Activated CD4-positive, alpha-beta T cell treated with anti-CD3 and anti-CD28 coated beads, Interleukin-2, amount 50 U/mL, for 16 hours (primary cell): ENCODE data around the gene LDLRAD4.
A peak's percentile ranks its signal among the peaks of the same experiment; 100 is the strongest.
"Not testable (repeated sequence)": the region's sequence is repeated elsewhere in the genome, so short reads cannot be mapped to it uniquely, and the experiment has no call there.

ENCODE experiments used
- DNase-seq: peaks from one replicate; pipeline ENCODE4 v3.0.0-alpha.2; 2020

LDLRAD4 gene

DNA sequence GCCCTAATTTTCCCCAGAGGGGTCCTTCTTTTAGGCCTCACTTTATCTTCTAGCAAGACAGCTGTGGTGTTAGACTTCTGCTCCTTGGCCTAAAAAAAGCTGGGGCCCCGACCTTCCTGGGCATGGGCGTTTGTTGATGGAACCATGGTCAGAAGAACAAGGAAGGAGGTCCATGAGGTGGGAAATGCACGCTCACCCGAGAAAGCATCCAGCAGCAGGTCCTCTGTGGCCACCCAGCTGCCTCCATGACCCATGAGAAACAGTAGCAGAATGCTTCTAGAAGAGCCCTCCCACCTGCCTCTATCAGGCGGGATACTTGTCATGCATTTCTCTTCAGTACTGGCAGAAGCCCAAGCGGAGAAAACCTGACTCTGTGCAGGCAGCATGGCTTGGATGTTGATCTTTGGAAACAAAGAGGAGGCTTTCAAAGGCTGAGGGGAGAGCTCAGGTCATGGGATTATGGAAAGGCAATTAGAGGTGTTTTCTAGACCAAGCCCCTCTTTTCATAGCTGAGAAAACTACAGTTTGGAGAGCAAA is 258.7 kb downstream of the LDLRAD4 start:
- no peak for DNase-seq

DNA sequence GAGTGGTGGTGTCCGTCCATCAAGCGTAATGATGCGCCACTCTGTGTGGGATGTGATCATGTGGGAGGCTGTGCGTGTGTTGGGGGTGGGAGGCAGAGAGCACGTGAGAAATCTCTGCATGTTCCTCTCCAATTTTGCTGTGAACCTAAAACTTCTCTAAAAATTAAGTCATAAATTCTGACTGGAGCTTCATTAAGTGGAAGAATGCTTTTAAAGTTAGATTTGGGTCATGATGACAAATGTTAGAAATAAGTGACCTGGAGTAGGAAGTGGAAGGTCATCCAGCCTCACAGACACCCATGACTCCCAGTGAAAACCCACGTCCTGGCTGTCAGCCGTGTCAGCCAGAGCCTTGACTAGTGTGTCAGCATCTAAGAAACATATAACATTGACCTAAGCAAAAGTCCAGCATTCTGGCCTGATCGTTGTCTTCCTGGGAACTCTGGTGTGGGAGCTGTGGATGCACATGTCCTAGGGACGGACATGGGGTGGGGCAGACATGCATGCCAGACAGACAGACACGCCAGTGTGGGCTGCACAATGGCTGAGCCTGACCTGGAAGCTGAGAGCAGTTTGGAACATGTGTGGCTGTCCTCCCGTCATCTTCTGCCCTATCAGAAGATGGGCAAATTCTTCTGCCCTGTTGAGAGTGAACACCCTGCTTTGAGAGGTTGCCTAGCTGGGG is 262.2 kb downstream of the LDLRAD4 start:
- no peak for DNase-seq

DNA sequence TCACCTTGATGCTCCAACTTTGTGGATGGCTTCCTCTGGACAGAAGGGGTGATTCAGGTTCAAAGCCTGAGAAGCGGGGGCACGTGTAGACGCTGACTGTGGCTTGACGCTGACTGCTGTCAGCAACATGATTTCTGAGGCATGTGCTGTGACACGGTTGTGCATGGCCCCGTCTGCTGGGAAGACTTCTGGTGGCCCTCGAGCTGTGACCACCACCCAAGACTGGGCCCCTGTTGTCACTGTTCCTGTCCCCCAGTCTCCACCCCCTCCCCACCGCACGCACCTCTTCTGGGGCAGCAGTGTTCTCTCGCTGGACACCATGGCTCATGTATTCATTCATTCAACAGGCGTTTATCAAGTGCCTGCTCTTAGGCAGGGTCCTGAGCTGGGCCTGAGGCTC is 262.8 kb downstream of the LDLRAD4 start:
- DNase-seq, result no peak

DNA sequence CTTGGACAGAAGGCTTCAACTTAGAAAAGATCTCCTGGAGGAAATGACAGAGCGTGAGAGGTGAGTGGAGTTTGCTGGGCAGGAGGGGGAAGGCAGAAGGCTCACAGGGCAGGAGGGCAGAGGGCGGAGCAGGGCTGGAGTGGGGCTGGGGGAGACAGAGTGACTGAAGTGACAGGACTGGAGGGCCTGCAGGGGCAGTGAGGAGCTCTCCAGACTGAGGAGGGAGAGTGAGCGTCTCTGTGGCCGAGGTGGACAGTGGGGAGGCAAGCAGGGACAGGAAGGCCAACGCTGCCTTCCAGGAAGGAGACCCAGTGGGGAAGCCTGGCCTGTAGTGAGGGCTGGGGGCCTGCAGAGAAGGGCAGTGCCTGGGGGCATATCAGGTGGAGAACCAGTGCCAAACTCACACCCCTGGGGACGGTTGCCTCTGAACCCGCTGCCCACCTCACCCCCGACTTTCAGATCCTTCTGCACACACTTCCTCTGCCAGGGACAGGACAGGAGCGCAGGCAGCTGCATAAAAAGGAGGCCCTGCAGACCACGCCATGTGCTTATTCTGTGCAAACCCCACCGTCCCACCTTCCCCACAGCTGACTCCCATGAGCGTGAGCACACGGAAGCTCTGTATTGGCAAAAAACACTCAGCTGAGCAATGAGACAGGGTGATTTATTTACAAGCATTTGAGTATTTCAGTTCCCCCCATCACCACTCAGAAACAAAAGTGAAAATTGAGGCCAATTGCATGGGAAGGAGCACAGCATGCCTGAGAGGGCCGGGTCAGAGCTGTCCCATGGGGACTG is 263.5 kb downstream of the LDLRAD4 start:
- DNase-seq, result no peak

DNA sequence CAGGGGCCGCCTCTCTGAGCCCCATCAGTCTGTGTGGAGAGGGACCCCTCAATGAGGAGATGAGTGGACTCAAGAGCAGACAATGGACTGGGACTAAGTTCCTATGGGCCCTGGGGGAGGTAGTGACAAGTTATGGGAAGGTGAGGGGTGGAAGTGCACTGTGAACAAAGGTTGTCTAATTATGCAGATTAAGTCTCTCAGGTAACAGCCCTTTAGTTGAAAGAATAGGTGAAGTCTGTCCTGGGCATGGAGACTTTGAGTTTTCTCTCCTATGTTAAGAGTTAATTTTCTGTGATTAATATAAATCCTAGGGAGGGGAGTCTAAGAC is 264.0 kb downstream of the LDLRAD4 start:
- no peak for DNase-seq

DNA sequence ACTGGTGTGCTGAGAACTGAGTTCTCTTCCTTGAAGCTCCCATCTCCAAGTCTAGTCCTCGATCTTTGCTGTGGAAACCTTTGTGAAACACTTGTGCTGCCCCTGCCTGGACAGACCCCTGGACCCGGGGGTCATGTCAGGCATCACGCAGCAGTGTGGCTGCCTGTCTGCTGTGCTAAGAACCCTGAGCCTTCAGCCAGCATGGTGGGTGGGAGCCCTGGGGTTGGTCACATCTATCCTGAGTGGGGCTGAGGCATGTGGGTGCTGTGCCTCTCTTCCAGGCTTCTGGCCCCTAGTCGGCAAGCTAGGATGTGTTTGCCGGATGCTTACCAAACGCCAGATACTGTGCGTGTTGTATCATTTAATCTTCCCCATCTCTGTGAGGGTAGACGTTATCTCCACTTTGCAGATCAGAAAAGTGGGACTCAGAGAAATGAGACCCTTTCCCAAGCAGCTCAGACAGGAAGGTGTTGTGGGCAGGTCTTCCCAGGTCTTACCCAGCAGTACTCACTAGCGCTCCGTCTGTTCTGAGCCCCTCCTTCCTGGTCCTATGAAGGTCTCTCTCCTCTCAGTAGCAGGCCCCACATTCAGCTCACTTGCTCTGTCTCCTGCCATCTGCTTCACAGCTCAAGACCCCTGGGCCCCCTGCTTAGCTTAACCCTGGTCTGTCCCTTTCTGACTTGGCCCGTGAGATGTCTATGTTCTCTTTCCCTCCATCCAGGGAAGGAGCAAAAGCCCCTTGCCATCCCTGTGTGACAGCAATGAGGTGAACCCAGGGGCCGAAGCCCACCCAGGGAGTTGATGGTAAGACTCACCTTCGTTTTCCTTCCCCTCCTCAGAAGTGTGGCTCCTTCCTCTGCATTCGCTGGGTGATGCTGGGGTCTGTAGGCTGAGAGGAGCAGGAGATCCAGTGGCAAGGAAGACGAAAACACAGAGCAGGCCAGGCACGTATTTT is 265.0 kb downstream of the LDLRAD4 start:
- DNase-seq, result no peak

DNA sequence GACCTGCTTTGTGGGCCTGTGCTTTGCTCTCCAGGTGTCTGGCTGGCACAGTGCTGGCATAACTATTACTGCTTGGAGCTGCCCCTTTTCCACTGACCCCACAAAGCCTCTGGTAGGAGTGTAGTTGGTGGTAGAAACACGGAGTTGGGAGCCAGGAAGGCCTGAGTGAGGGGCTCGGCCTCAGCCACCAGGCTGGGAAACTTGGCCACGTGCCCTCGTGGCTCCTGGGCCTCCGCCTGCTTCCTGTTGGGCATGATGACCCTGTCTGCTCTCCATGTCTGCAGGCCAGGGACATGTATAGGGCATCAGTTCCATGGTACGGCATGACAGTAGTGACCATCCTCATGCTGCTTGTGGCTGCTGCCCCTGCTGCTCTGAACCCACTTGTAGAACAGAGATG is 266.6 kb downstream of the LDLRAD4 start:
- DNase-seq, result no peak

DNA sequence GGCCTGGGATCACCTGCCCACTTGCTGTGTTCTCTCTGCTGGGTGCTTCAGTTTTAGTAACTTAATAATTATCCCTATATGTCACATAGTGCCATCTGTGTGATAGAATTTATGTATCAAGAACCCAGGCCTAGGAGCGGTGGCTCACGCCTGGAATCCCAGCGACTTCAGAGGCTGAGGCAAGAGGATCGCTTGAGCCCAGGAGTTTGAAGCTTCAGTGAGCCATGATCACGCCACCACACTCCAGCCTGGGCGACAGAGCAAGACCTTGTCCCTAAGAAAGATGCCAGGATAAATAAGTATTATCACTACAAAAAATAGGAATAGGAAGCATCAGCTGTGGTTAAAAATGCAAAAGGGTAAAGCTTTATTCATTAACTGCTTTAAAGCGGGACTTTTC is 267.0 kb downstream of the LDLRAD4 start:
- DNase-seq, result no peak

DNA sequence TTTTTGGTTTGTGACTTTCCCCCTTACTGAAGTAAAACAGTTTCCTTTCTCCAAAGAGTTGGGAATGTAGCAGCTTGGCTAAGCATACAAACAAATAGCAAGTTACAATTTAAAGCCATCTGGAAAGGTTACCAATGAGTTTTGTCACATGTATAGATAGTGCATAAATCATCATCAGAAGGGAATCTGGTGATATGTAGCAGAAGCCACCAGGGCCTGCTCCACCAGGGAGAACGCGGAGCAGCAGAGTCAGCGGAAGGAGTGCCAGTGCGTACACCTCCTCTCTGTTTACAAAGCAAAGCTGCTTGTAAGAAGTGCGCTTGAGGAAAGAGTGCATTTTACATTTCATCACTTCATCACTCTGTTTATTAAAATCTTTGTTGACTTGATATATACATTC is 267.7 kb downstream of the LDLRAD4 start:
- DNase-seq, result no peak

DNA sequence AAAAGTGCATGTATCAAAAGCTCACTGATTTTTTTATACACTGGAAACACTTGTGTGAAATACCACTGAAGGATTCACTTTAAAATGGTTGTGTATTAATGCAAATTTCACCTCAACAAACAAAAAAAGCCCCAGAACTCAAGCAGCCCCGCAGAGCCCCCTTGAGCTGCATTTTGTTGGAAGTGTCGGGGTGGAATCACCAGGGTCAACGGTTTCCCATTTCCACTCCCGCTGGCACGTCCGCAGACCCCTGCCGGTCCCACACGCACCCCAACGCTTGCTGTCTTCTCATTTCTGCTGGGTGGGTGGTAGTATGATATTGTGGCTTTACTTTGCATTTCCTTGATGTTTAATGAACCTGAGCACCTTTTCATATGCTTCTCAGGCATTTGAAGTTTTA is 268.1 kb downstream of the LDLRAD4 start:
- DNase-seq, result no peak

DNA sequence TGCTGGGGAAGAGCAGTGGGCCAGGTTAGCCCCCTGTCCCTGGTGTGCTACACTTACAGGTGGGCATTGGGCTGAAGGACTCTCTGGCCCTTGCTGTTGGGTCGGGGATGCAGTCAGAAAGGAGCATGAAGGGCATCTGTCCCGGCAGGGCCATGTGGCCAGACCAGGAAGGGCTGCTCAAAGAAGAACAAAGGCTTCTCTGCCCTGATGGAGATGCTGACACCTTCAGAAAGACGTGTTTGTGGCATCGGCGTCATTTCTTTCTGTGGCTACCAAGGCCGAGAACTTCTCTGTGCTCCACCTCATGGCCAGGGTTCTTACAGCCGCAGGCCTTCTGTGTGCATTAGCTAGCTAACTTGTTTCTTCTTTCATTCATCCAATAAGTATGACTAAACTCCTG is 268.7 kb downstream of the LDLRAD4 start:
- no peak for DNase-seq

DNA sequence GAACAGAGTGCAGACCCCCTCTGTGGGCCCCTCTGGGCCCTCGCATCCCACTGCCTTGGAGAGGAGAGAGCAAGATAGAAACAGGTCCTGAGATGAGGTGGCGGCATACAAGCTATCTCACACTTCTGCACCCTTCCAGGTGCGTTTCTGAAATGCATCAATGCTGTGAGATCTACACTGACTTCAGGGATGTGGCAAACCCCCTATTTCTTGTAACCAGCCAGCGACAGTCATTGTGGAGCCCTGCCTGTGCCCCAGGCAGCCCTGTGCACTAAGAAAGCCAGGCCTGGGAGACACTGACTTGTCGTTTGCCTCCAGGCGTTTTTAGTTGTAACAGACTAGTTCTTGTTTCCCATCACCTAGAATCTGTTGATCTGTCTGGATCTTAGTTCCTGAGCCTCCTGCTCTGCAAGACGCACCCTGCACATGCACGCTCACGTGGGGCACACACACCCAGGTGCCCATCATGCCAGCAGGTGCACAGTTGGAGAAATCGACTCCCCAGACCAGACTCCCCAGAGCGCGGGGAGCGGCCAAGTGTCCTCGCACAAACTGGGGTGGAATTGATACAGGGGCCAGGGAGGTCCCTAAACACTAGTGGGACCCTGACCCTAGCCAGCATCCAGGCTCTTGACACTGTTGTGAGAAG is 269.8 kb downstream of the LDLRAD4 start:
- DNase-seq, result no peak

DNA sequence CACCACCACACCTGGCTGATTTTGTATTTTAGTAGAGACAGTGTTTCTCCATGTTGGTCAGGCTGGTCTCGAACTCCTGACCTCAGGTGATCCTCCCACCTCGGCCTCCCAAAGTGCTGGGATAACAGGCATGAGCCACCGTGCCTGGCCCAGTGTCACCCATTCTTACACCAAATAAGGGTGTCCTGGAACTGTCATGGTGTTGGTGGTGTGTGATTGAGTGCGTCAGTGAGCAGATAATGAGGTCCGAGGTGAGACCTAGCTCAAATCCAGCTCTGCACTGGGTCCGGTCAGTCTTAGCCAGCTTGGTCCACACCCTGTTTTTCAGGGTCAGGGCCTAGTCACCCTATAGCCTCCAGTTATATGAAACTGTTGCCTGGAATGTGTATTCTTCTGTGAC is 270.7 kb downstream of the LDLRAD4 start:
- DNase-seq, result not testable (repeated sequence)

DNA sequence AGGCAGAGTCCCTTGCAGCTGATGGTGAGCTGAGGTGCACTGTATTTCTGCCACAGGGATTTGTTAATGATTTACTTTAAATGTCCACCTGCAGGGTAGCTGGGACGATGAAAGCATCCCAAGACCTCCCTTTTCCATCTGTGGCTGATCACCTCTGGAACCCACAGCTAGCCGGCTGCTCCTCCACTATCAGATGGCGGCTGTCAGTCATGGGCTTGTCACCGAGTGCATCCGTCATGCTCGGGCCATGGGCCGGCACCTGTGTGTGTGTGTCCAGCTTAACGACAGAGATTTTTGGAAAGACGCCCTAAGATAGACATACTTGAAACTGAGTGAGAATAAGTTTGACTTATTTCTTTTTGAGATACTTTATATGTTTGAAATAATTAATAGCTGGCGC is 272.6 kb downstream of the LDLRAD4 start:
- DNase-seq, result no peak

DNA sequence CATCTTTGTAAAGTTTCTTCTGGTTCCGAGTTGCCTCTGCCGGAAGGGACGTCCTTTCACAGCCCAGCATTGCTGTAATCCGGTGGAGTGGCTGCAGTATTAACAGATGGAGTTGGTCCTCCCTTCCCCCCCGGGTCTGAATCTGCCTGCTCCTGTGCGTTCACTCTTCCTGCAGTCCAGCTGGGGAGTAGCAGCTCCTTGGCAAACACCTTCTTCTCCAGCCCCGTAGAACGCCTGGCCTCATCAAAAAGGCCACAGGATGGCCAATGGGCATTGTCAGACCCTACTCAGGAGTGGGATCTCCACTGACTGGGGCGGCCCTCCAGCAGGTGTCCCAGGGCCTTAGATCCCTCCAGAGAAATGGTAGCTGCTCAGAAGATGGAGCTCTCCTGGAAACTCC is 273.8 kb downstream of the LDLRAD4 start:
- DNase-seq, result no peak

DNA sequence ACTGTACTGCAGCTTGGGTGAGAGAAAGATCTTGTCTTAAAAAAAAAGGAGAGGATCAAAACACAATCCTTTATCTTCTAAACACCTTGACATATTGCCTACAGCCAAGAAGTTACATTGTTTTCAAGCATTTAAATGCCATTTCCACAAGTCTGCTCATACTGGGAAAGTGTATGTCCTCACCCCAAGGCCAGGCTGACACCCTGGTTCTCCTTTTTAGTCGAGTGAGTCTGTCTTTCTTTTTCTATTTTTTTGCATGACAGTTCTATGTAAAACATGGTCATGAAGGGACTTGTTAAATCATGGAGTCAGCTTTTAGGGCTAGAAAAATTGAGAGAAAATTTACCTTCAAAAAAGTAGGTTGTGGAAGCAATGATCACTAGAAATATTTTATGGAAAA is 274.5 kb downstream of the LDLRAD4 start:
- DNase-seq, result no peak

DNA sequence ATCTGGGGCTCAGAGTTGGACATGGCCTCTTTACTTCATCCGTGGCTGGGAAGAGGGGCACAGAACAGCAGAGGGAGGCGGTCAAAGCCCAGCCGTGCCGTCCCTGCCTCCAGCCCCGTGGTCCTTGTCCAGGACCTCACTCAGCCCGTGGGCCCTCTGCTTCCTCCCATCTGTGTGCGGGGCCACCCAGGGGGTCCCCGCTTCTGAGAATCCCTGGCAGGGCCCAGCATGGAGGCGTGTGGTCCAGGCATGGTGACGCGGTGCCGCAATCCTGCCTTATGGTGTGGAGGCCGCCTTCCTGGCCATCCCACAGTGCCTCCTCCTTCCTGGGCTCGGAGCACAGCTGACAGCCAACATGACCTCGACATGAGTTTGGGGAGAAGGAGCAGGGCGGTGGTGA is 275.2 kb downstream of the LDLRAD4 start:
- no peak for DNase-seq

DNA sequence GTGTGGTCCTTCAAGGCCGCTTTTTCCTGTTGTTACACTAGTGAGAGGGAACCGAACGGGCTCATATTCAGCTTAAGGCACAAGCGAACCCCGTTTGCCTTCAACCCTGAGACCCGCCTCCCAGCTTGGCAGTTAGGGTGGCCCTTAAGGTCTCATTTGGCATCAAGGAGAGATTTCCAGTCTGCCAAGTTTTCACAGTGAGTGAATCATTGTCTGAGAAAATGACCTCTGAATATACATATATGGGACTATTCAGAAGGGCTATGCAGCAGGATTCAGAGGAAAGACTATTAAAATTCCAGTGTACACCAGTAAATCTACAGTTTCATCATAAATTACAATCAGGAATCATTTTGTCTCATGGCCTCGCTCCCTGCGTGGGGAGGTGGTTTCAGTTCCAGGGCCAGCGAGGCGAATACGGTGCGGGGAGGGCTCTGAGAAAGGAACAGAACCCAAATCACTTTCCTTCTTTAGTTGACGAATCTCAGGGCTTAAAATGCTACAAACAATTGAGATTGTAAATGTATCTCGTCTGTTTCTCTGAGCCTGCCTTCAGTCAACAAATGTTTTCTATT is 276.4 kb downstream of the LDLRAD4 start:
- no peak for DNase-seq

DNA sequence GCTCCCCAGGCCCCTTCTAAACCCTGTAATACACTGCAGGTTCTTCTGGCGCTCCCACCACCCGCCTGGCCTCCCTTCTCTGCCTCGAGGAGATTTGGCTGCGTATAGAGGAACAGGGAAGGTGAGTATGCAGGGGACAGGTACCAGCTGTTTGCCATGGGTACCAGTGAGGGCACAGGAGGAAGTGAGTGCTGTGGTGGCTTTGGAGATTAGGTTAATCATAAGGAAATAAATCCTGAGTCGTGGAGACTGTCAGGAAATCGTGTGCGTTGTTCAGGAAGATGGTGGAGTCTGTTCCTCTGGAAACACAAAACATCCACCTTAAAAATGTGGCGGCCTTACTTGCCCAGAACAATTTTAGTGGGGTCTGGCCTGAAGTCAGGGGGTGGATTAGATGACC is 277.4 kb downstream of the LDLRAD4 start:
- no peak for DNase-seq

DNA sequence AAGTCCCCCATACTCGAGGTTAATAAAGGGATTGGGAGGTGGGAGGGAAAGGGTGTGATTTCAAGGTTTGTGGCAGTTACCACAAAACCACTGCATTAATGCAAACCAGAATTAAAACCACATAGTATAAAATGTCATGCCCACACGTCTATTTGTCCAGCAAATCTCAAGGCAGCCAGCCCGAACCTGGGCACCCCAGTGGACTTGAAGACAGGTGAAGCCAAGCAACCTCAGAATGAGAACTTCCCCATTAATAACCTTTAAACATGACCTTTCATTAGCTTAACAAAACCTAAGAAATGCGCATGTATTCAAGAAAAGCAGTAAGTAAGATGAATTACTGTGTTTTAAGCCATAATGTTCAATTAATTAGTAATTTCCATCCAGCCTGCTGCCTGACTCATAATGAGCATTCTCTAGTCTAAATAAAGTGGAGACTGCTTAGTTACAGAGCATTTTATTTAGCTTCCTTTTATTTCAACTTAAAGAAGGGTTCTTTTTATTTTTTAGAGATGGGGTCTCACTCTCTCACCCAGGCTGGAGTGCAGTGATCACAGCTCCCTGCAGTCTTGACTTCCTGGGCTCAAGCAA is 278.2 kb downstream of the LDLRAD4 start:
- no peak for DNase-seq

DNA sequence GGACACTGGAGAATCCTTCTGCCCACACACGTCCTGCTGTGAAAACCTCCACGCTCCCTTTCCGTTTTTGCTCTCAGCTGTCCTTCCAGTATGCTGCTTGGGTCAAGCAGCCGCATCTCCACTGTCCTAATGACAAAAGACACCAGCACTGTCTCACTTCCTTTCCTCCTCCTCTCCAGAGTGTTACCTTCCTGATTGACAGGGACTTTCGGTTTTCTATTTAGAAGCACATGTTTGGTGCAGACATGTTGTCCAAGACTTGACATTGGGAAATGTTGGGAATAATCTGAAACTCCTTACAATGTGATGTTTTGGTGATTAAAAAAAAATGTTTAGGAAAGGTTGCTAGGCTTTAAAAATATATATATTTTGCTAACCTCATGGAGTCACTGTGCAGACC is 281.2 kb downstream of the LDLRAD4 start:
- no peak for DNase-seq

DNA sequence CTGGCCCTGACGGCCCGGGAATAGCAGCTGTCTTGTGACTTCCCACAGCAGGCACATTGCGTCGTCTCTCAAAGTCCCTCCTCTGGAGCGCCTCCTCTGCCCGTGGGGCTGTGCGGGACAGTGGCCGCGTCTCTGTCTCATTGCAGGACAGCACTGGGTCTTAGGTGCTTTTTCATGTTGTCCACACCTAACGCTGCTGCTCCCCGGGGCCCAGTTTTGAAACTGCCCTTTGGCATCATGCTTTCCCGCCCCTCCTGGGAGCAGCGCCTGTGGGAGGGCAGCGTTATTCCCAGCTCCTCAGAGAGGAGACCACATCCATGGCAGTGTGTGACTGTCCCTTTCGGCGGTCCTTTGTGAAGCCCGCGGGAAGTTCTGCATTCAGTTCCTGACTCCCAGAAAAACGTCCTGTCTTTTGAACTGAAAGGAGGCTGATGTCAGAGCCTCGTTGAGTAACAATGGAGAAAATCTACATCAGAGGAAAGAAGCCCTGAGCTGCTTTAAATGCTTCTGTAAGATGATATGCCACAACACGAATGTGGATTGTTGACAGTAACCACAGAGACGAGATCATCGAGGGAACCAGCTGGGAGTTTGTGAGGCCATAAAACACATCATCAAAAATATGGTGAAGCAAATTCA is 281.8 kb downstream of the LDLRAD4 start:
- DNase-seq, result peak; percentile 32
